SK-N-MC (cell line): ENCODE results near the gene AGT.
A peak's percentile ranks its signal among the peaks of the same experiment; 100 is the strongest.

Experiments
- DNase-seq: peaks from one replicate; pipeline ENCODE4 v3.0.0-alpha.2; 2011; ENCODE audit warnings: low read depth, low spot score
- H3K27ac ChIP-seq: fragments of 200-600 bp; sonication (generic); 2 replicates; pipeline ENCODE4 v1.5.1; 2016; ENCODE audit warnings: mixed run types
- H3K36me3 ChIP-seq: fragments of 200-600 bp; sonication (generic); 2 replicates; pipeline ENCODE4 v1.6.1; 2017; ENCODE audit warnings: antibody characterized with exemption, low read length, mixed read lengths; ENCODE audit not compliant: insufficient read depth
- H3K4me3 ChIP-seq: fragments of 200-600 bp; sonication (generic); 2 replicates; pipeline ENCODE4 v1.5.1; 2016
- H3K9ac ChIP-seq: fragments of 200-600 bp; sonication (generic); 2 replicates; pipeline ENCODE4 v1.8.0; 2017; ENCODE audit warnings: mixed run types, mixed read lengths; ENCODE audit not compliant: insufficient read length
- H3K9me3 ChIP-seq: fragments of 200-600 bp; sonication (generic); 2 replicates; pipeline ENCODE4 v1.6.1; 2017; ENCODE audit warnings: low read depth, mild to moderate bottlenecking, antibody characterized with exemption, low read length, moderate library complexity, mixed read lengths
- EZH2 ChIP-seq: fragments of 200-600 bp; sonication (generic); IDR thresholded peaks from one replicate; pipeline ENCODE4 v1.6.1; 2017; ENCODE audit warnings: antibody characterized with exemption
- FOXP2 ChIP-seq: optimal IDR thresholded peaks from 2 replicates; pipeline ENCODE3; 2011; ENCODE audit warnings: mild to moderate bottlenecking, moderate library complexity; ENCODE audit not compliant: insufficient read depth; ENCODE audit errors: extremely low read length, control extremely low read depth
- POLR2AphosphoS5 ChIP-seq: IDR thresholded peaks from 2 replicates; pipeline ENCODE4 v1.6.1; 2012; ENCODE audit warnings: mild to moderate bottlenecking, low read depth, low read length, borderline replicate concordance

Gene AGT

DNA sequence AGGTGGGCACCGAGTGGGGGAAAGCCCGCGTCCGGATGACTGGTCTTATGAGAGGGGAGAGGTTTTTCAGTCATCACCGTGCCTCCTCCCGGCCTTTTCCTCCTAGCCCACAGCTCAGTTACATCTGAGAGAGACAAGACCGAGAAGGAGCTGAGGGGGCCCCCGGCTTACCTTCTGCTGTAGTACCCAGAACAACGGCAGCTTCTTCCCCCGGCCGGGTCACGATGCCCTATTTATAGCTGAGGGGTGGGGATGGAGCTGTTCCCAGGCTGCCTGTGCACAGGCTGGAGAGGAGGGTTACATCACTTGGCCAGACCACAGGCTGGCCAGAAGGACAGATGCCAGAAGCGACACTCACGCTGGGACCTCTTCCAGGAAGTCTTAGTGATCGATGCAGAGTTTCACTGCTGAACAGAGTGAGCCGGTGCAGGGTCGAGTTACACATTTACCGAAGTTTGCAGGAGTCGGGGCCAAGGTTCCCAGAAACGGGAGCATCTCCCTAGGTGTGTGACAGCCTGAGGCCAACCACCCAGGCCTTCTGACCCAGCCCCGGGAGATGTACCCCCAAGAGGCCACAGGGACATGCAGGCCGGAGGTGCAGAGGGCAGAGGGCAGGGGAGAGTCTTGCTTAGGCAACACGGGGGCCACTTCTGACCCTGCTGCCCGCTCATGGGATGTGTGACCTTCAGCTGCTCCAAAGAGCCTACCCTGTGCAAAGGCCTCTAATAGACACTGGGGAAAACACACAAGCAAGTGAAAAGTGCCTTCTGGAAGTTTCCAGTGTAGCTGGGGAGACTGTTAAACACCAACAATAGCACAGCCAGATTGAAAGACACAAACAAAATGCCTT lies at the start of gene AGT:
Gene AGT, minus strand, starts transcription at position 208 of the 850 bp plus-strand sequence. CDS start 3,299 bp downstream, outside the sequence.
- H3K4me3 ChIP-seq, result no peak within 1 kb of the TSS
- no peak for DNase-seq
- no peak within 1 kb of the TSS for H3K27ac ChIP-seq
- no peak for TF ChIP-seq EZH2
- TF ChIP-seq POLR2AphosphoS5, result no peak
- no peak for TF ChIP-seq FOXP2
- no peak within 1 kb of the TSS for H3K9ac ChIP-seq
- H3K36me3 ChIP-seq, result no peaks in the 10 kb centered on the region
- no peaks in the 10 kb centered on the region for H3K9me3 ChIP-seq

DNA sequence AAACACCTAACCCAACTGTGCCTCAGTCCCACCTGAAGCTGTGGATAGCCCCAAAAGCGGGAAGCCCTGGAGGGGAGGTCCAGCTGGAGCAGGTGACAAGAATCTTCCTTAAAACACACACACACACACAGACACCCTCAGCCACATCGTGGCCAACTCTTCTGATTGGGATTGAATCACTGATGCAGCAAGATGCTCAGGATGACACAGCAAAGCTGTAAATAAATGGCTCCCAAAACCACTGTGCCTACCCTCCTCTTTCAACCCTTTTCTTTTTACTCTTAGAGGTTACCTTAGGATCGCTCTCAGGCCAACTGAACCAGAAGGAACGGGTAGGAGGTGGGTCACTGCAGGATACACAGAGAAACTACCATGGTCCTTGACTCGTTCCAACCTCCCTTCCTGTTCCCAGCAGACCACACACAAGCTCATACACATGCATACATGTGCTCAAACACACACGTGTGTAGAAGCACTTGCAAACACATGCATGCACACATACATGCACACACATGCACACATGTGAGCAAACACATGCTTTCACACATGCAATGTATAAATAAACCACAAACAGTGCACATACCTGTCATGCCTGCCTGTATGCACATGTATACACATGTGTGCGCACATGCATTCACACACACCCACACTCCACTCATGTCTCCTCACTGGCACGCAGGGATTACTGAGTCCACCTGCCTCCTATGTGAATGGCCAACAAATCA lies 47.7 kb upstream of the AGT start:
- DNase-seq, result no peak
- no peak overlapping the region for H3K9ac ChIP-seq
- H3K27ac ChIP-seq, result no peak overlapping the region
- TF ChIP-seq EZH2 (no peak), POLR2AphosphoS5 (no peak), FOXP2 (no peak)
- H3K4me3 ChIP-seq, result no peak overlapping the region
- no peaks in the 10 kb centered on the region for H3K9me3 ChIP-seq
- H3K36me3 ChIP-seq, result no peaks in the 10 kb centered on the region

DNA sequence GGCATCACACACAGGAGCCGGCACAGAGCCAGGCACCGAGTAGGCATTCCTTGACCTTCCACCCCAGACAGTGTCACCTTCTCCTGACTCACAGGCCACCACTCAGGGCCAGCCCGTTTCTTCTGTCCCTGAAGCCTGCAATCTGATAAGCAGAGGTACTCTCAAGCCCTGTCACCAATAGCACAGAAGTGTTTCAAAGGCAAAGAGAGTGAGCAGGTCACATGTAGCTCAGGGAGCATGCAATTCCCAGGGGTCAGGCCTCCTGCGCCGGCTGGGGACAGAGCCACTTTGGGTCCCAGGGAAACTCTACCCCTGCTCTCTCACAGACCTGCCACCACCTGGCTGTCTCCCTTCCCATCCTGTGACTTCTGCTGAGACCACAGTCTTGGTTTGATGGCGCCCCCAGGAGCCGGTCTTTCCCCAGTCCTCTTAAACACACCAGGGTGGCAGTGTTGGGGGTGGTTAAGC lies 46.5 kb upstream of the AGT start:
- Histone ChIP-seq H3K27ac (no peak overlapping the region), H3K9me3 (no peaks in the 10 kb centered on the region), H3K9ac (no peak overlapping the region), H3K36me3 (no peaks in the 10 kb centered on the region), H3K4me3 (no peak overlapping the region)
- no peak for DNase-seq
- no peak for TF ChIP-seq POLR2AphosphoS5
- TF ChIP-seq EZH2, result no peak
- TF ChIP-seq FOXP2, result no peak

DNA sequence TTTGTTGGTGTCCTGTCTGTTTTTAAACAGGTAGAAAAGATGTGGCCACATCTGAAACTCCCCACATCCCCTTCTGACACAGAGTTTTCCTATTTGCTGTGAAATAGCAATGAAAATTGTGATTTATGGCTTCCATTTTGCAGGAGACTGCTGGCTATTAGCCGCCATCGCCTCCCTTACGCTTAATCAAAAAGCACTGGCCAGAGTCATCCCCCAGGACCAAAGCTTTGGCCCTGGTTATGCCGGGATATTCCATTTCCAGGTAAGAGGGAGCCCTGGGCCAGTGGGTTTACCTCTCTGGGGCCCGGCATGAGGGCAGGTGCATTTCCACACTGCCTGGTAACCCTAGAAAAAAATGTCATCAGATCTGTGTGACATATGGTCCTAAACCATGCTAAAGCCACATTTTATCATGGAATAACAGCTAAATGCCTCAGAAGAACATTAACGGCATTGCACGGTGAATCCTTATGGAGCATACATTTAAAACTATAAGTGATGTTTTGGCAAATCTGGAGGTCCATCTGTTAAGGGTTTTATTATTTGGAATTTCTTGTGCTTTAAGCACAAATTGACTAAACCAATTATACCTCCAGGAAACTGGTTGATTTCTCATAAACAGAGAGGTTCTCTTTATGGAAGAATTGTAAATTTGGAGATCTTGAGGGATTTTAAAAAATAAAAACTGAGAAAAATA lies 45.6 kb upstream of the AGT start:
- Histone ChIP-seq H3K27ac (no peak overlapping the region), H3K9me3 (no peaks in the 10 kb centered on the region), H3K36me3 (no peaks in the 10 kb centered on the region), H3K9ac (no peak overlapping the region), H3K4me3 (no peak overlapping the region)
- no peak for TF ChIP-seq POLR2AphosphoS5
- no peak for TF ChIP-seq FOXP2
- TF ChIP-seq EZH2, result no peak
- no peak for DNase-seq

DNA sequence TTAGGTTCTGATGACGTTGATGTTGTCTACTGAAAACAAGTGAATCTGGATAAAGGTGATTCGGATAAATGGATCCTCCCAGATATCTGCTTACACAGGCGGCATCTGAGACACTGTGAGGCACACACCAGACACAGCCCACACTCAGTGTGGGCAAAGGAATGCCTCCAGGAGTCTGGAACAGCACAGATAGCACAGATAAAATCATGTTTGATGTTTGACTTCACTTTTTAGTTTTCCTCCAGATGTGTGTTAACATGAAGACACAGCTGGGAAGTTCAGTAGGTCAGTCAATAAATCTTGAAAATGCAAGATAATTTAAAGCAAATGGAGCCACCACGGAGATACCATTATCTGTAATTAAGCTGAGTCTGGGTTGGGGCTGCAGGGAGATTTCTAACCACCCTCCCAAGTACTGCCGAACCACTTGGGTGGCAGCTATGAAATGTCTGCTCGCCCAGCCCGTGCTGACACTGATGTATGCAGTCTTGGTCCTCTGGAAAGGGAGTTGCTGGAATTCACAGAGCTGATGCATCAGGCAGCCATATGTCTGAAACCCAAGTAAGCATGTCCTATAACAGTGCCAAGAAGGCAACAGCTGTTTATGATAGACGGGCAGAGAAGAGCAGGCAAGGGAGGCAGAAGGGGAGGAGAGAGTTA lies 44.9 kb upstream of the AGT start:
- H3K4me3 ChIP-seq, result no peak overlapping the region
- no peaks in the 10 kb centered on the region for H3K36me3 ChIP-seq
- H3K9ac ChIP-seq, result no peak overlapping the region
- H3K27ac ChIP-seq, result 0 out of 2 replicates have a peak overlapping the region, but pooled peaks have one; percentile 19
- TF ChIP-seq FOXP2 (no peak), POLR2AphosphoS5 (no peak), EZH2 (no peak)
- no peaks in the 10 kb centered on the region for H3K9me3 ChIP-seq
- no peak for DNase-seq

DNA sequence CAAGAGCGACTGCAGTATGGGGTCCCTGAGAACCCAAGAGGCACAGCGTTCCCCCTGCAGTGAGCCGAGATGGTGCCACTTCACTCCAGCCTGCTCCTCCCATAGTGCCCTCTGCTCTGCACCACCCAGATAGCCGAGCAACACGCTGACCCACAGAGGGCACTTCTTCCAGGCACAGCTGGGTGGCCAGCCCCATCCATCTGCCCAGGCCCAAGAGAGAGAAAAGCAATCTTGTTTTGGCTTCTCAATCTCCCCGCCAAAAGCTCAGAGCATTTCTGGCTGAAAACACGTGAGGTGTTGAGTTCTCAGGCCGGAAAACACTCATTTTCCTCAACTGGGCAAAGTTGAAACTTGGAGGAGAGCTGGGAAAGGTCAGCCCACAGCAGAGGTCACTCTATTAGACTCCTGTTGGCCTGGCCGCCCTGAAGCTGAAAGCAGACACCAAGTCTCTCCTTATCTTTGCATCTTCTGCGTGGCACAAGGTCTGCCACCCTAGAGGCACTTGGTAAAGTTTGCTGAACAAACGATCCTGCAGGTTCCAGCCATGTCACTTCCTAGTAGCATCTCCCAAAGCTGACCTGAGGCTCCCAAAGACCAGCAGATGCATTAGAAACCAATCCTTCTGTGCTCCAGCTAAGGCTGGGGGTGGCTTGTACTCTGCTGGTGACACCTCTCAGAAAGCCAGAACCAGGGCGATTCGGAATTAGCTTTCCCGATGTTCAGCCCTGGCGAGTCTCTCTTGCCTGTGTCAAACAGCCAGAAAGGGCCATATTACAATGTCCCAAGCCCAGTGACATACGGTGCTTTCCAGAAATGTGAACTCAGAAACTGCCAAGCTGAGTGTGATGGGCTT lies 44.2 kb upstream of the AGT start:
- no peaks in the 10 kb centered on the region for H3K36me3 ChIP-seq
- no peak for TF ChIP-seq FOXP2
- no peak for TF ChIP-seq EZH2
- no peak for TF ChIP-seq POLR2AphosphoS5
- no peaks in the 10 kb centered on the region for H3K9me3 ChIP-seq
- no peak for DNase-seq
- H3K4me3 ChIP-seq, result no peak overlapping the region
- H3K9ac ChIP-seq, result no peak overlapping the region
- H3K27ac ChIP-seq, result no peak overlapping the region

DNA sequence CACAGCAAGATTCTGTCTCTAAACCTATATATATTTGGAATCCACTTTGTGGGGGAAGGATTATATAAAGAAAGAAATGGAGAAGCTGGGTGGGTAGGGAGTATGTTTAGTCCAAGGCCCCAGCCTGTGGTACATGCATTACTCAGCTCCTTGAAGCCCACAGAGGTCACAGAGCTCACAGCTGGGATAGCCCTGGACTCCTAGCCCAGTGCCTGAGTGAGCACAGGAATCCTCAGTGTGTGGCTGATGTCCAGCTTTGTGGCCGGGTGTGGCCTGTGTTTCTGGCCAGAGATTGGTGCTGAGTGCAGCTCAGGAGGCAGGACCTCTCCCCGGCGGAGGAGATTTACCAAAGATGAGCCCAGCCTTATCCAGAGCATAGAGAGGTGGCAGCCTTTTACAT lies 40.9 kb upstream of the AGT start:
- no peak overlapping the region for H3K9ac ChIP-seq
- H3K4me3 ChIP-seq, result no peak overlapping the region
- no peak for DNase-seq
- TF ChIP-seq POLR2AphosphoS5 (no peak), EZH2 (no peak), FOXP2 (no peak)
- no peak overlapping the region for H3K27ac ChIP-seq
- H3K36me3 ChIP-seq, result no peaks in the 10 kb centered on the region
- H3K9me3 ChIP-seq, result no peaks in the 10 kb centered on the region
